ENCODE data around the gene USH2A. TPM values are rescaled to one million over a fixed set of nuclear protein-coding genes. Genes with fewer than 3 reads are reported as not detected.

Gene USH2A
- total RNA-seq, 1 donor from 2014 or later: not detected

DNA sequence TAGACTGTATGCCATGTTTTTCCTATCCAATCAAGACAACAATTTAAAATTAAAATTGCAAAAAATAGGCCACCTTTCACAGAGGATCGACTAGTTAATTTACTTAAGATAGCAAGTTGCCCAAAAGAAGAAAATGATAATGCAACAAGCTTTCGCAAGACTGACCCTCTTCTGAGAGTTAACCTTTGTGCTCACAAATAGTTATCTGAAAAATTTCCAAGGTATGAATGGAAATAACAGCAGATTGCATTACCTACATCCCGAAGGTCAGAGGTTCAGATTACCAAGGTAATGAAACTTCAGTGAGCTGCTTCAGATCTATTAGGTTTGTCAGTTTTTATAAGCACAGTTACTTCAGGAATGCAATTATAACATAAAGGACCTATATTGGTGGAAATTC lies 558.2 kb downstream of the USH2A start:
- Histone ChIP-seq H3K27ac (no peak overlapping the region), H3K4me1 (no peaks in the 10 kb centered on the region), H3K27me3 (ENCODE audit: low read depth) (no peaks in the 10 kb centered on the region), H3K9me3 (no peaks in the 10 kb centered on the region), H3K36me3 (no peaks in the 10 kb centered on the region), H3K4me3 (no peak overlapping the region)
- TF ChIP-seq, protein P1, sequence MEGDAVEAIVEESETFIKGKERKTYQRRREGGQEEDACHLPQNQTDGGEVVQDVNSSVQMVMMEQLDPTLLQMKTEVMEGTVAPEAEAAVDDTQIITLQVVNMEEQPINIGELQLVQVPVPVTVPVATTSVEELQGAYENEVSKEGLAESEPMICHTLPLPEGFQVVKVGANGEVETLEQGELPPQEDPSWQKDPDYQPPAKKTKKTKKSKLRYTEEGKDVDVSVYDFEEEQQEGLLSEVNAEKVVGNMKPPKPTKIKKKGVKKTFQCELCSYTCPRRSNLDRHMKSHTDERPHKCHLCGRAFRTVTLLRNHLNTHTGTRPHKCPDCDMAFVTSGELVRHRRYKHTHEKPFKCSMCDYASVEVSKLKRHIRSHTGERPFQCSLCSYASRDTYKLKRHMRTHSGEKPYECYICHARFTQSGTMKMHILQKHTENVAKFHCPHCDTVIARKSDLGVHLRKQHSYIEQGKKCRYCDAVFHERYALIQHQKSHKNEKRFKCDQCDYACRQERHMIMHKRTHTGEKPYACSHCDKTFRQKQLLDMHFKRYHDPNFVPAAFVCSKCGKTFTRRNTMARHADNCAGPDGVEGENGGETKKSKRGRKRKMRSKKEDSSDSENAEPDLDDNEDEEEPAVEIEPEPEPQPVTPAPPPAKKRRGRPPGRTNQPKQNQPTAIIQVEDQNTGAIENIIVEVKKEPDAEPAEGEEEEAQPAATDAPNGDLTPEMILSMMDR (IDR thresholded peaks at IDR 0.05): no peak
- ATAC-seq (no peak), DNase-seq (no peak)
- intact Hi-C loops (cut with DNase I): no loop called here

DNA sequence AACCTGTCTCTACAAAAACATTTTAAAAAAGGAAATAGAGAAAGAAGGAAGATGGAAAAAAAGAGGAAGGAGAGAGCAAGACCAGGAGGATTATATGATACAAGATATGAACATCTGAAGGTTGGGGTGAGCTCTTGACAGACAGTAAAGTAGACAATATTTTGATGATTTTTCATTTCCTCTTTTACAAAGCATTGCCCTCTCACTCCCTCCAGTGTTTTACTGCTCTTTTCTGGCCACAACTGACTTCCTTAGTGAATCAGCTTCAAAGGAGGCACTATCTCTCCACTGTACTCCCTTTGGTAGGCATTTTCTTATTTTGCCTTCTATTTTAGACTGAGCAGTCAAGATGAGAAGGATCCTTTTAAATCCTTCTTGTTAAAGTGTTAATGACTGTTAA lies 559.5 kb downstream of the USH2A start:
- intact Hi-C loops (cut with DNase I): no loop called here
- no peak for ATAC-seq

DNA sequence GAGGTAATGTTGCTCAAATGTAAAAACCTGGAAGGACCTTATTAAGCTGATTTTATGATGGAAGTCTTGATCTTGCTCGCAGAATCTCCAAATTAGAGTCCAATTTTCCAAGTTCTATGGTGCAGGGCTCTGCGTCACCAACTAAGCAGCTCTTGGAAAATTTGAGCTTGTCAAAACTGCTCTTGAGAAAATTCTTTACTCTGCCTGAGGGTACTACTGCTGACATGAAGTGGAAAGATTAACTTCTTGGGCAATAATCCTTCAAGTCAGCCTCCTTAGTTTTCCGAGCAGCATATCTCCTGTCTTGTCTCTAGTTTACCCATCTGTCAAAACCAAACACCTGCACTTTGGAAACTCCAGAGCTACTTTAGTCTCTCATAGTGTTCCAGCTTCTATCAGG lies 562.4 kb downstream of the USH2A start:
- no peaks in the 10 kb centered on the region for H3K9me3 ChIP-seq
- no peak overlapping the region for H3K27ac ChIP-seq
- DNase-seq (no peak), ATAC-seq (peak; percentile 58 to 68)
- no peaks in the 10 kb centered on the region for H3K36me3 ChIP-seq
- intact Hi-C loops (cut with DNase I): no loop called here
- H3K27me3 ChIP-seq (ENCODE audit: low read depth): no peaks in the 10 kb centered on the region
- TF ChIP-seq, protein P1 (IDR thresholded peaks at IDR 0.05): no peak
- no peaks in the 10 kb centered on the region for H3K4me1 ChIP-seq
- H3K4me3 ChIP-seq: no peak overlapping the region

More for the DNA sequence above, 559.5 kb downstream of the USH2A start:
- Histone ChIP-seq H3K36me3 (no peaks in the 10 kb centered on the region), H3K4me1 (no peaks in the 10 kb centered on the region), H3K9me3 (no peaks in the 10 kb centered on the region), H3K27ac (no peak overlapping the region), H3K4me3 (no peak overlapping the region), H3K27me3 (ENCODE audit: low read depth) (no peaks in the 10 kb centered on the region)
- TF ChIP-seq, protein P1 (IDR thresholded peaks at IDR 0.05): no peak
- DNase-seq: no peak

DNA sequence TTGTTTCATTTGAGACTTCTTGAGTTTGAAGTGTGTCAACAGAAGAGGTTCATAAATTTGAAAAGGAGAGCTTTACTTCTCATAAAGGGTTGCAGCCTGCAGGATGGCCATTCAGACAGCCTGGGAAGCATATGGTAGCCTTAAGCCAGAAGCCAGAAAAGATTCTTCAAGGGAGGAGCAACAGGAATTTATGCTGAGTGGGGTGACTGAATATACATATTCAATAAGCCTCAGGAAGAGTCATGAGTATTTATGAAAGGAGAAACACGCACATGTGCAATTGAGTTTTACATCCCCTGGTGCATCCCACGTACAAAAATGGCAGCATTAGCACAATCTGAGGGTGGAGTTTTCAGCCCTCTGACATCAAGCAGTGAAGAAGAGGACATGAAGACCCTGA lies 565.9 kb downstream of the USH2A start:
- no peak for ATAC-seq
- peaks cover 6% of the 10 kb centered on the region for H3K9me3 ChIP-seq
- intact Hi-C loops (cut with DNase I): no loop called here

DNA sequence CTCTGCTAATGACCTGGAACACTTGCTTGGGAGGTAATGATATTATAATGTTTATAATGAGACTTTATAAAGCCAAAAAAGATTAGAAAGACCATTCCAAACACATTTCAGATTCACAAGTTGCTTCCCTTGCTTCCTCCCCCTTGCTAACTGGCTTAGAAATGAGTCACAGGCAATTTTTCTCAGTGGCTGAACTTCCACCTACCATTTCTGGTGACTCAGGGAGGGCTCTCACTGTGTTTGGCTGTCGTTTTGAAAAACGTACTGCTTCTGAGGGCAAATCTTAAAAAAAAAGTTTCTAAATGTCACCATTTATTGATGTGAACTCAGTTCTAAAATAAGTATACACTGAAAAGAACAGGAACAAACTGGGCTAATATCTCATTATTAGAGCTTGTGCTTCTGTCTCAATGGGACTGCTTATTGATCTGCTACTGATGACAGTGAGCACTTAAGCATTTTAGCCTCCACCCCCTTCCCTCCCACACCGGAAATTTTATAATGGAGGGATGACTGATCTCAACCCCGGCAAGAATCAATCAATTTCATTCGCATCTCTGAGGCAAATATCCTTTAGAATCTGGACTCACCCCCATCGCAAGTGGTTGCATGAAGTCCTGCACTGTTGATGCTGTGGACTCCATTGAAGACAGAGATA lies 577.9 kb downstream of the USH2A start:
- TF ChIP-seq, protein P1 (IDR thresholded peaks at IDR 0.05): no peak
- no peak for DNase-seq
- Histone ChIP-seq H3K4me3 (no peak overlapping the region), H3K27me3 (ENCODE audit: low read depth) (no peaks in the 10 kb centered on the region), H3K36me3 (no peaks in the 10 kb centered on the region), H3K27ac (no peak overlapping the region), H3K4me1 (no peaks in the 10 kb centered on the region), H3K9me3 (no peaks in the 10 kb centered on the region)
- intact Hi-C loops (cut with DNase I): no loop called here
- ATAC-seq: no peak

More for the DNA sequence above, 565.9 kb downstream of the USH2A start:
- TF ChIP-seq, protein P1 (IDR thresholded peaks at IDR 0.05): no peak
- no peak for DNase-seq
- Histone ChIP-seq H3K36me3 (no peaks in the 10 kb centered on the region), H3K4me3 (no peak overlapping the region), H3K27ac (no peak overlapping the region), H3K4me1 (no peaks in the 10 kb centered on the region), H3K27me3 (ENCODE audit: low read depth) (no peaks in the 10 kb centered on the region)

Measured in lower lobe of right lung (tissue), 2 donors.